DMS53 (cell line): ENCODE results near the gene CERKL.

ENCODE experiments used
- DNase-seq: peaks from one replicate; lab custom pipeline; 2025; lab: John Stamatoyannopoulos, UW

The CERKL gene

GRCh38 chr2:181517685-181518301, 139.1 kb downstream of the CERKL start:
- peak; percentile 44 for DNase-seq

- peak; percentile 68 for DNase-seq
These were observed 139.9 kb downstream of the CERKL start for GRCh38 chr2:181516992-181517391.

GRCh38 chr2:181515719-181516118, 141.2 kb downstream of the CERKL start:
- DNase-seq = no peak

GRCh38 chr2:181500201-181500600, 156.7 kb downstream of the CERKL start:
- DNase-seq = no peak

- no peak for DNase-seq
These were observed 157.7 kb downstream of the CERKL start for GRCh38 chr2:181499231-181499630.
